C4-2B (cell line): Measurements from ENCODE around the gene ILKAP.

Experiments used
- CTCF ChIP-seq: fragments of 450-650 bp; conservative IDR thresholded peaks from 2 replicates; pipeline ENCODE4 v1.5.1; 2017; ENCODE audit warnings: mild to moderate bottlenecking
- ZFX ChIP-seq: fragments of 450-650 bp; IDR thresholded peaks from 2 replicates; pipeline ENCODE4 v1.6.1; 2017

DNA sequence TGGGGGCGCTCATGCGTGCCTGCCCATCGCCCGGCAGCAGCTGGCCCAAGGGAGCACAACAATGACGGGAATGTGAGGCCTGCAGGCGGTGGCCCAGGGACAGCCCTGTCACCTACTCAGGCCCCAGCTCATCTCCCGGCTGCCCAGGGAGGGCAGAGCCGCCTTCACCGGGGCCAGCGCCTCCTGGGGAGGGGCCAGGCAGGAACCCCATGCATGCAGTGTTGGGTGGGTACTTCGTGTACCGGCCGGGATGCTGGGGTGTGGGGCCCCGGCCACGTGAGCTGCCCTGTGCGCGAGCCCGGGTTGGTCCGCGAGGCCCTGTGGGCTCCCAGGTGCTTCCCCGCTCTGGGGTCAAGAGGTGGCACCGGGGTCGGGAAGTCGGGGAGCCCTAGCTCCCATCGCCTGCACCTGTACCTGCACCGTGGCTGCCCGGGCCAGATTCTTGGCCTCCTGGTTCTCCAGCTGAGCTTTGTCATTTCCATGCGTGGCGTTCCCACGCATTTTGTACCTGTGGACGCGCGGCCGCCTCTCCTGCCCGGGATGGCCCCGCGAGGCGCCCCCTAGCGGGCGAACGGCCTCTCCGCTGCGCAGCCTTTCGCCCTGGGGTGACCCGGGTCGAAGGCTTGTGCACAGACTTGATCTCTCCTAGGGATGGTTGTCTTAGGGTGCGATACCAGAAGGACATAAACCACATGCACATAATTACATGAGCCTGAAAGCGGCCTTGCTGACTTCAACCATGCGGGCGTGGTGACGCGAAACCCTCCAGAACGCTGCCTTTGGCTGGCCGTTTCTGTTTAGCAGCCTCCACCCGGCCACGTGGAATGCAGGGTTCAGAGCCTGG lies 64.1 kb downstream of the ILKAP start:
- TF ChIP-seq CTCF (peak; percentile 72), ZFX (no peak)
